ENCODE data around the gene CTNNA3. TPM values are rescaled to one million over a fixed set of nuclear protein-coding genes. Genes with fewer than 3 reads are reported as not detected.

Gene CTNNA3
- total RNA-seq, 1 experiment from 2014 or later, result 0.85 TPM

DNA sequence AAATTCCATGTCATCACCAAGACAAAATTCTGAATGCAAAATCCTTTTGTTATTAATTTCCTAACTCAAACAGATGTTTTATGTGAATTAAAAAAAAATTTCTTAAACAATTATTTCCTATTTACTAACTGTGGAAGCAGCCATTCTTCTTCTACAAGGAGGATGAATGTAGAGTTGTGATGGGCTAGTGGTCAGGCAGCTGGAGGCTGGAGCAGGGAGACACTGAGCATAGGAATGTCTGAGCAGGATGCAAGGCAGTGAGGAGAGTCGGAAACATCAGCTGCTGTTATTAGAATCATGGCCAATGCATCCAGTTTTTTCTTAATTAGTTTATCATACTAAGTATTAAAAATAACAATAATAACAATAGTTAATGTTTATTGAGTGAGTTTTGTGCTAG, 872.7 kb downstream of the CTNNA3 start:
- ChIA-PET CTCF (no interaction called here), POLR2A (interaction anchor here (0.6 kb wide), 1 partner anchor 773 kb away, joined by 3 read pairs; no protein-coding TSS in a partner anchor)
- Histone ChIP-seq H3K9me3 (ENCODE audit: control insufficient read depth, insufficient read depth, low read depth, low read length) (no peaks in the 10 kb centered on the region), H3K27me3 (ENCODE audit: control insufficient read depth, insufficient read depth, low read length) (no peaks in the 10 kb centered on the region), H3K4me1 (ENCODE audit: control insufficient read depth, insufficient read depth, low read length) (no peaks in the 10 kb centered on the region), H3K36me3 (ENCODE audit: control insufficient read depth, insufficient read depth, low read length) (no peaks in the 10 kb centered on the region), H3K27ac (ENCODE audit: low read length) (no peak overlapping the region), H3K4me3 (ENCODE audit: low read depth in 2 of 2, low read length in 2 of 2) (no peak overlapping the region)
- intact Hi-C loops (cut with micrococcal nuclease; ENCODE audit: unreplicated experiment) (no loop called here), in situ Hi-C loops (cut with HindIII; ENCODE audit: low pct_unique_long_range_greater_than_20kb, low sequenced_read_pairs) (no loop called here)
- no TSS peak for BruUV-seq (replicated peaks)
- no peak for TF ChIP-seq POLR2AphosphoS5 (IDR thresholded peaks at IDR 0.05; ENCODE audit: low read depth, low read length)
- TF ChIP-seq TCF7L2 (IDR thresholded peaks at IDR 0.05; ENCODE audit: low read depth, low read length), result no peak
- TF ChIP-seq SIN3A (IDR thresholded peaks at IDR 0.05; ENCODE audit: borderline replicate concordance, insufficient read depth, low read depth, low read length), result no peak
- TF ChIP-seq, protein P1, sequence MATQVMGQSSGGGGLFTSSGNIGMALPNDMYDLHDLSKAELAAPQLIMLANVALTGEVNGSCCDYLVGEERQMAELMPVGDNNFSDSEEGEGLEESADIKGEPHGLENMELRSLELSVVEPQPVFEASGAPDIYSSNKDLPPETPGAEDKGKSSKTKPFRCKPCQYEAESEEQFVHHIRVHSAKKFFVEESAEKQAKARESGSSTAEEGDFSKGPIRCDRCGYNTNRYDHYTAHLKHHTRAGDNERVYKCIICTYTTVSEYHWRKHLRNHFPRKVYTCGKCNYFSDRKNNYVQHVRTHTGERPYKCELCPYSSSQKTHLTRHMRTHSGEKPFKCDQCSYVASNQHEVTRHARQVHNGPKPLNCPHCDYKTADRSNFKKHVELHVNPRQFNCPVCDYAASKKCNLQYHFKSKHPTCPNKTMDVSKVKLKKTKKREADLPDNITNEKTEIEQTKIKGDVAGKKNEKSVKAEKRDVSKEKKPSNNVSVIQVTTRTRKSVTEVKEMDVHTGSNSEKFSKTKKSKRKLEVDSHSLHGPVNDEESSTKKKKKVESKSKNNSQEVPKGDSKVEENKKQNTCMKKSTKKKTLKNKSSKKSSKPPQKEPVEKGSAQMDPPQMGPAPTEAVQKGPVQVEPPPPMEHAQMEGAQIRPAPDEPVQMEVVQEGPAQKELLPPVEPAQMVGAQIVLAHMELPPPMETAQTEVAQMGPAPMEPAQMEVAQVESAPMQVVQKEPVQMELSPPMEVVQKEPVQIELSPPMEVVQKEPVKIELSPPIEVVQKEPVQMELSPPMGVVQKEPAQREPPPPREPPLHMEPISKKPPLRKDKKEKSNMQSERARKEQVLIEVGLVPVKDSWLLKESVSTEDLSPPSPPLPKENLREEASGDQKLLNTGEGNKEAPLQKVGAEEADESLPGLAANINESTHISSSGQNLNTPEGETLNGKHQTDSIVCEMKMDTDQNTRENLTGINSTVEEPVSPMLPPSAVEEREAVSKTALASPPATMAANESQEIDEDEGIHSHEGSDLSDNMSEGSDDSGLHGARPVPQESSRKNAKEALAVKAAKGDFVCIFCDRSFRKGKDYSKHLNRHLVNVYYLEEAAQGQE (IDR thresholded peaks at IDR 0.05; ENCODE audit: insufficient read depth in 1 of 2, low read depth in 2 of 2, low read length in 1 of 2), result no peak
- TF ChIP-seq, protein P2, sequence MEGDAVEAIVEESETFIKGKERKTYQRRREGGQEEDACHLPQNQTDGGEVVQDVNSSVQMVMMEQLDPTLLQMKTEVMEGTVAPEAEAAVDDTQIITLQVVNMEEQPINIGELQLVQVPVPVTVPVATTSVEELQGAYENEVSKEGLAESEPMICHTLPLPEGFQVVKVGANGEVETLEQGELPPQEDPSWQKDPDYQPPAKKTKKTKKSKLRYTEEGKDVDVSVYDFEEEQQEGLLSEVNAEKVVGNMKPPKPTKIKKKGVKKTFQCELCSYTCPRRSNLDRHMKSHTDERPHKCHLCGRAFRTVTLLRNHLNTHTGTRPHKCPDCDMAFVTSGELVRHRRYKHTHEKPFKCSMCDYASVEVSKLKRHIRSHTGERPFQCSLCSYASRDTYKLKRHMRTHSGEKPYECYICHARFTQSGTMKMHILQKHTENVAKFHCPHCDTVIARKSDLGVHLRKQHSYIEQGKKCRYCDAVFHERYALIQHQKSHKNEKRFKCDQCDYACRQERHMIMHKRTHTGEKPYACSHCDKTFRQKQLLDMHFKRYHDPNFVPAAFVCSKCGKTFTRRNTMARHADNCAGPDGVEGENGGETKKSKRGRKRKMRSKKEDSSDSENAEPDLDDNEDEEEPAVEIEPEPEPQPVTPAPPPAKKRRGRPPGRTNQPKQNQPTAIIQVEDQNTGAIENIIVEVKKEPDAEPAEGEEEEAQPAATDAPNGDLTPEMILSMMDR (IDR thresholded peaks at IDR 0.05), result no peak
- DNase-seq (ENCODE audit: low read depth, low spot score) (no peak), ATAC-seq (no peak)

DNA sequence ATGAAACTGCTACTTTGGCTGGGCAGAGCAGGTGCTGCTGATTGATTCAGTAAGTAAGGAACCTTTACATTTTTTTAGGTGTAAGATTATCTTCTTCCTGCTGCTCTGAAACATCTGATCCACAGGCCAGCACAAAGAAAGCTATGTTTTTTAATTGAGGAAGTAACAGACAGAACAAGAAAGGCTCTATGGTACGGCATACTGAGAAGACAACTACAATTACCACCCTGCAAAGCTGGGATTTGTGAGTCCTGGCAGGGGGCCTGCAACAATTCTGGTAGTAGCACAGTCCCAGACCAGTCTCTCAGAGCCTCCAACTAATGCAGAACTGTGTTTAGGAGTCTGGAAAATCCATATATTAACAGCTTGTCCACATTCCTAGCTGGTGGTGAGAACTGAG, 873.2 kb downstream of the CTNNA3 start:
- TF ChIP-seq TCF7L2 (IDR thresholded peaks at IDR 0.05; ENCODE audit: low read depth, low read length), result no peak
- TF ChIP-seq SIN3A (IDR thresholded peaks at IDR 0.05; ENCODE audit: borderline replicate concordance, insufficient read depth, low read depth, low read length), result no peak
- TF ChIP-seq, protein P2 (IDR thresholded peaks at IDR 0.05), result no peak
- no peak for TF ChIP-seq POLR2AphosphoS5 (IDR thresholded peaks at IDR 0.05; ENCODE audit: low read depth, low read length)
- TF ChIP-seq, protein P1 (IDR thresholded peaks at IDR 0.05; ENCODE audit: insufficient read depth in 1 of 2, low read depth in 2 of 2, low read length in 1 of 2), result no peak
- intact Hi-C loops (cut with micrococcal nuclease; ENCODE audit: unreplicated experiment), result no loop called here
- BruUV-seq (replicated peaks), result no TSS peak
- no peaks in the 10 kb centered on the region for H3K36me3 ChIP-seq (ENCODE audit: control insufficient read depth, insufficient read depth, low read length)
- H3K4me3 ChIP-seq (ENCODE audit: low read depth in 2 of 2, low read length in 2 of 2), result no peak overlapping the region
- ATAC-seq (no peak), DNase-seq (ENCODE audit: low read depth, low spot score) (no peak)
- H3K27ac ChIP-seq (ENCODE audit: low read length), result no peak overlapping the region
- no peaks in the 10 kb centered on the region for H3K27me3 ChIP-seq (ENCODE audit: control insufficient read depth, insufficient read depth, low read length)
- POLR2A ChIA-PET, result interaction anchor here (0.6 kb wide), 1 partner anchor 773 kb away, joined by 3 read pairs; no protein-coding TSS in a partner anchor
- H3K4me1 ChIP-seq (ENCODE audit: control insufficient read depth, insufficient read depth, low read length), result no peaks in the 10 kb centered on the region
- H3K9me3 ChIP-seq (ENCODE audit: control insufficient read depth, insufficient read depth, low read depth, low read length), result no peaks in the 10 kb centered on the region
- CTCF ChIA-PET, result no interaction called here
- in situ Hi-C loops (cut with HindIII; ENCODE audit: low pct_unique_long_range_greater_than_20kb, low sequenced_read_pairs), result no loop called here
